Lower leg skin (tissue), 3 donors: Measurements from ENCODE around the gene RBKS.

Experiments used
- POLR2A ChIP-seq, 2 donors: fragments of 450-650 bp; IDR thresholded peaks; one replicate each; pipeline ENCODE4 v1.6.1; 2016 to 2017; ENCODE audit warnings: antibody characterized with exemption in 2 of 2, mild to moderate bottlenecking in 1 of 2, moderate library complexity in 1 of 2
- TF ChIP-seq, protein P1 (sequence below), 3 donors: fragments of 450-650 bp; IDR thresholded peaks; one replicate each; pipeline ENCODE4 v1.5.1; 2016; ENCODE audit warnings: antibody characterized with exemption in 3 of 3, mild to moderate bottlenecking in 3 of 3, moderate library complexity in 2 of 3

DNA sequence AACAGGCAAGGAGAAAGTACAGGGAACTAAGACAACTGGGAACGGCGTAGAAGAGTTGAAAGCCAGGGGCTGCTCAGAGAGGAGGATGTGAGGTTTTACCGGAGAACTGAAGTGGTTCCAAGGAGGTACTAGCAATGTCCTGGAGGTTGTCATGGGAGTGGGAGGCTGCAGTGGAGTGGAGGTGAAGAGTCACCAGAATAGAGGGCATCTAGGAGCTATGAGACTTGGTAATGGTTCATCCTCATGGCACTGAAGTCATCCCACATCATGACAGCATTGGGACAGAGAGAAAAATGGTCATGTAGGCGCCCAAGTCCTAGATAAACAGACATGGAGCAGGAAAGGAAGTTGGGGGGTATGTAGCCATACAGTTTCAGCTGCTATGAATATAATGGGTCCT, 92.3 kb downstream of the RBKS start:
- TF ChIP-seq, protein P1, sequence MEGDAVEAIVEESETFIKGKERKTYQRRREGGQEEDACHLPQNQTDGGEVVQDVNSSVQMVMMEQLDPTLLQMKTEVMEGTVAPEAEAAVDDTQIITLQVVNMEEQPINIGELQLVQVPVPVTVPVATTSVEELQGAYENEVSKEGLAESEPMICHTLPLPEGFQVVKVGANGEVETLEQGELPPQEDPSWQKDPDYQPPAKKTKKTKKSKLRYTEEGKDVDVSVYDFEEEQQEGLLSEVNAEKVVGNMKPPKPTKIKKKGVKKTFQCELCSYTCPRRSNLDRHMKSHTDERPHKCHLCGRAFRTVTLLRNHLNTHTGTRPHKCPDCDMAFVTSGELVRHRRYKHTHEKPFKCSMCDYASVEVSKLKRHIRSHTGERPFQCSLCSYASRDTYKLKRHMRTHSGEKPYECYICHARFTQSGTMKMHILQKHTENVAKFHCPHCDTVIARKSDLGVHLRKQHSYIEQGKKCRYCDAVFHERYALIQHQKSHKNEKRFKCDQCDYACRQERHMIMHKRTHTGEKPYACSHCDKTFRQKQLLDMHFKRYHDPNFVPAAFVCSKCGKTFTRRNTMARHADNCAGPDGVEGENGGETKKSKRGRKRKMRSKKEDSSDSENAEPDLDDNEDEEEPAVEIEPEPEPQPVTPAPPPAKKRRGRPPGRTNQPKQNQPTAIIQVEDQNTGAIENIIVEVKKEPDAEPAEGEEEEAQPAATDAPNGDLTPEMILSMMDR (IDR thresholded peaks at IDR 0.05): no peak
- TF ChIP-seq POLR2A (IDR thresholded peaks at IDR 0.05): no peak
